Activated naive CD4-positive, alpha-beta T cell treated with anti-CD3 and anti-CD28 coated beads, Interleukin-2, amount 50 U/mL, for 16 hours (primary cell): ENCODE data around the gene TRPM1.

ENCODE experiments used
- DNase-seq: peaks from one replicate; pipeline ENCODE4 v3.0.0-alpha.2; 2020

TRPM1 gene

DNA sequence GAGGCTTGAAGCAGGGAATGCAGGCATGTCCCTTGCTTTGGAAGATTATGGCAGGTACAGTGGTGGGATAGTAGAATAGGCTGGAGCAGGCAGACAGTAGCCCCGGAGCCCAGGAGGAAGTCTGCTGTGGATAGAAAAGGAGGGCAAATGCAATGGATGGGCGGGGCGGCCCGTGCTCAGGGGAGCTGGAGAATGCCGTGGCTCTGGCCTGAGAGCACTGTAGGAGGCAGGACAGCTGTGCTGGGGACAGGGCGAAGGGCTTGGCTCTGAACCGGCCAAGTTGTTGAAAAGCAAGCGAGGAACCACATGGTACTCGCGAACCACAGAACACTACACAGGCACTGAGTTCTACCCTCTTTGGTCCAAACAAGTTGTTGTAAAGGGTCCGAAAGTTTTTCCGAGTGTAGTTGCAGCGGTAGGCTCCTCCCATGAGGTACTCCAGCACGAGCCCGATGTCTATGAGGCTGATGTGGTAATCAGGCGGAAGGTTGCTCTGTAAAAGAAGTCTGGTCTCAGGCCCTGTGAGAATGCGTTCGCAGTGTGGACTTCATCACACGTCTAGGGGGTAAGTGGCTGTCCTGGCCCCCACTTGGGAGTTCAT lies 54.7 kb downstream of the TRPM1 start:
- DNase-seq, result no peak

DNA sequence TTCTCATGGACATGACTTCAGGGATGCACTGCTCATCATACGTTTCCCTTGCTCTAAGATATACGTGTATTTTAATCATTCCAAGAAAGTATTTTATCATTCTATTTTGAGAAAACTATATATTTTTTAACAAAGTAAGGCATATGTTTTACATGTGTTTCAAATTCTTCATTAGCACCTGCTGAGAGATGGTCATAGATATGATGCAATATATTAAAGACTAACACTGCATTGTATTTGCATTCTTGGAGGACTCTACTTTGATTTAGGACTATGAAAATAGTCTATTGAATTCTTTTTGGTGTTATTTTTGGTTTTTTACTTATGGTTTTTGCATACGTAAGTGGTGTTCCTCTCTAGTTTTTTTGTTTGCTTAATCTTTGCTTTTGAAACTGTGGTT lies 55.9 kb downstream of the TRPM1 start:
- DNase-seq, result no peak

DNA sequence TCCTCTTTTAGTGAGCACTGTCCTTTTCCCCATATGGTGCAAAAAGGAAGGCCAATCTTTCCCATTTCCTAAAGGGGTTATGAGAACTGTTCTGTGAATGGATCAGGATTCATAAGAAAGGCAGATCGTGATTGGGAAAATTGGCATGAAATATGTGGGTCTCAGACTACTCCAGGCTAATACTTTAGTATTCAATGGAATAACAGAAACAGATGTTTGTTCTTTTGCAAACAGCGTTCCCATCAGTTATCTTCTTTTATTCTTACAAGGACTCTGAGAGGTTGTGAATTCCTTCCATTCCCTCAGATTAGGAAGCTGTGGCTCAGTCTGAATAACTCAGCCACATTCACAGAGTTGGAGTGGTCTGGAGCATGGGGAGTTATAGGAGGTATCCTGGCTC lies 58.8 kb downstream of the TRPM1 start:
- no peak for DNase-seq

DNA sequence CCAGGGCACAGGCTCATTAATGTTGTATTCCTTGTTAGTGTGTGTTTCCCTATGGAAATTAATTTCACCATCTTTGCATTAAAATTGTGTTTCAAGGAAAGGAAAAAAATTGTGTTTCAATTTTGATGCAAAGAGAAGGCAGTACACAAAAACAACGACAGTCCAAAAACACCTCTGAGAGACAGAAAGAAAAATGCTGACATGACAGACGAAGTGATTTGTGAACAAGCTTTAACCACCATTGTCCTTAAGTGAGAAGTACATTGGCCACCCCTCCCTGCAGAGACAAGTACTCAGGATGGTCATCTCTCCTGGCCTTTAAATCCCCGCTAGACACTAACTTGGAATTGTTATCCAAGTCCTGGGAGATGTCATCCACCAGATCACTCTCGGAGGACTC lies 59.9 kb downstream of the TRPM1 start:
- DNase-seq, result no peak

DNA sequence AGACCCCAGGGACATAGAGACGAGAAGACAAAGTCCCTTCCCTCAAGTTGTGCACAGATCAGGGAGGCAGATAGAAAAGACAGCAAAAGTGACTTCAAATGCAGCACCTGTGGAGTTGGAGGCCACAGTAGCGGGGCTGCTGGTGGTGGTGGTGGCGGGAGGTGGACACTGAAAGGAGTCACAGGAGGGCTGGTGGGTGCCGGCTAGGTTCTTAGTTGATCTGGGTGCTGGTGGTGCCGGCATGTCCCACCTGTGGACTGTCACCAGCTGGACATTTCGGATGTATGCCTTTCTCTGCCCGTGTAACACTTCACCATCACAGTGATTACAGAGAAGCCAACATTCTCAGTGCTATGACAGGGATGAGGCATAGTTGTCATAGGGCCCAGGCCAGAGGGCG lies 60.9 kb downstream of the TRPM1 start:
- DNase-seq, result no peak

DNA sequence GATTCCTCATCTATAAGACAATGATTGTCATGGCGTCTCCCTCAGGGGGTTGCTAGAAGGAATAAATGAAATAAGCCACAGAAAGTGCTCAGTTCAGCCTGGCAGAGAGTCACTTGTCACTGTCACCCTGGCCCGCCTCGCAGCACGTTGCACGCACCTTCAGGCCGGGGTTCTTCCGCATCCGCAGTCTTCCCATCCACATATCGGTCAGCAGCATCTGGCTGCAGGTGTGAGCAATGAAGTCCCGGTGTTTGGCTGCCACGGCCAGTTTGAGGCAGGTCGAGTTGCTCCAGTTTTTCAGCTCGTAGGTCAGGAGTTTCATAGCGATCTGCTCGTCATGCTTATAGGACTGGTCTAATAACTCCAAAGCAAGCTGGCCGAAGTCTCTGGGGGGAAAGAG lies 61.6 kb downstream of the TRPM1 start:
- no peak for DNase-seq

DNA sequence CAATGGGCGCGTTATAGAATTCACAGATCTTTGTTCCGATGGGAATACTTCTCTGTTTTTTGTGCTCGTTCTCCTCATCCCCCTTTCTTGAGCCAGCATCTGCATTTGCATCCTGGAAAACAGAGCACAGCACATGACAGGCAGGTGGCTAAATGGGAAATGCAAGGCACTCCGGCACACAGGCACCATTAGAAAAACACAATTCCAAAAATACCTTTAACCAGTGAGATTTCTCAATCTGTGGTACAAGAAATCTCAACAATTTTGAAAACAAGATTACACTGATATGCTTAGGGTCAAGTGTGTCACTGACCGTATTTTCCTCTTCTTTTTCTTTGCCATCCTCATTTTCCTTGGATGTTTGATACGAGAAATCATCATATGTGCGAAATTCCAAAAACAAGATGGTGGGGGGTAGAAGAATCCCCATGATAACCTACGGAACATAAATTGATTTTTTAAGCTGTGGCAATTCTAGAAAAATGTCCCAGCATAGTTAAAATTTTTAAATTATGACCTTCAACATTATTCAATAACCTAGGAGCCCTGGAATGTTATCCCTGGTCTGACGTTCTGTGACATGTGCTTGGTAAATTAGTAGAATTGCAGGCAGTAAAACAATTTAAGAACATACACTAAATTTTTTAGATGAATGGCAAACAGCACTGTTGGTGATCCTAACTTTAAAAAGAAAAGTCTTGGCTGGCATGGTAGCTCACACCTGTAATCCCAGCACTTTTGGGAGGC lies 63.6 kb downstream of the TRPM1 start:
- no peak for DNase-seq

DNA sequence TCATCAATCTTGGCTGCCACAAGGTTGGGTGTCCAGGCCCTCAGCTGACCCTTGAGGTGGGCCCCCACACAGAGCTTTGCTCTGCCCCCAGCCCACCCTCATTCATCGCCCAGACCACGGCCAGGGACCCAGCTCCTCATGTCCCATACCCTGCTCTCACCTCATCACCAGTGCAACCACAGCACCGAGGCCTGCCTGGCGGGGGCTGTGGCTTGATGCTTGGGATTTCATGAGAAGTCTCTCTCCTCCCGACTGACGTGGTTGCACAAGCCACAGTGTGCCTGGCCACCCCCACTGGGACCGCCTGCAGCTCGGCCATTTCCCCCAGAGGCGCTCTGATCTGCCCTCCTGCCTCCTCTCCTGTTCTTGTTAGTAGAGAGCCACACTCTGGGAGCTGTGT lies 64.7 kb downstream of the TRPM1 start:
- no peak for DNase-seq

DNA sequence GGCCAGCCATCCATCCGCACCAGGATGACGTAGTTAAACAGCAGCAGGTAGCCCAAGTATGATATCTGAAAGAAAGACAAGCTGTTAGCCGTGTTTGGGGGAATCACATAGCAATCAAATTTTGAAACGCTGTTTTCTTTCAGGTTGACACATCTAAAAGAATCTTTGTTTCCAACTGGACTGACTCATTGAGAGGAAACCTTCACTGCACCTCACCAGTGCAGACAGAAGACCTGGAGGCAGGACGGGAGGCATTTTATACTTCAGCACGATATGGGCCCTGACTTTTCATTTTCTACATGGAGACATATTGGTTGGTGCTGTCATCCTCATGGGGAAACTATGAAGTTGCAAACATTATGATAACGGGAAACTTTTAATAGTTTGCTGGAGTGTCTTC lies 65.9 kb downstream of the TRPM1 start:
- DNase-seq, result no peak

DNA sequence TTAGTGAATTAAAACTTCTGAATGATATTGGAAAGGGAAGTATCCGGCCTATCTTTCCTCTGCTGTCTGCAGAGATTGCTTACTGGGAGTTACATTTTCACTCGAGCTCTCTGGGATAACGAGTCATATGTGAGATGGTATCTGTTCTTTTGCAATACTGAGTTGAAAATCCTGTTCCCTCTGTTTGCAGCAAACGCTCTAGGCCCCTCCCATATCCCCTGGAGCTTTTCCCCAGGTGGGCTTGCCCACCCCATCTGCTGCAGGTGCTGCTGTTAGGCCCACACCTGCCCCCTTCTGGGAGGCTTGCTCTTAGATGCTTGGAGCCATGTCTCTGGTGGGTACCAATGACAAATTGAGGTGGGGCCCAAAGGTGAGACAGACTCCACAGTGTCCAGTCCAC lies 67.4 kb downstream of the TRPM1 start:
- DNase-seq, result no peak

DNA sequence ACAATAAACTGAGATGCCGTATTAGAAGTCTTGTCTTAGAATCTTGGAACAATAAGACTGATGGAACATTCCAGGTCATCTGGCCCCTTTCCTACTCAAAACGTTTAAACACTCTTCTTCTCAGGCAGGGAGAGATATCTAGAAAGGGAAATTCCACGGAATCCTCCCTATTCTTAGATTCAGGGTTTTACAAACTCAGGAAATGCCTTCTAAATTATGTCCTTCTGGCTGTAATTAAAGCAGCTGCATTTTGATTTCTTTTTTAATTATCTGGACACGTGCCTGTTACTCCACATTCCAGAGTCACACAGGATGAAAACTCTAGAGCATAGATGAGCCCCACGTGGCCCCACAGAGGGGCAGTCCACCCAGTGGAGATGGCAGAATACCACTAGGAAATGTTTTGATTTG lies 68.6 kb downstream of the TRPM1 start:
- DNase-seq, result no peak

DNA sequence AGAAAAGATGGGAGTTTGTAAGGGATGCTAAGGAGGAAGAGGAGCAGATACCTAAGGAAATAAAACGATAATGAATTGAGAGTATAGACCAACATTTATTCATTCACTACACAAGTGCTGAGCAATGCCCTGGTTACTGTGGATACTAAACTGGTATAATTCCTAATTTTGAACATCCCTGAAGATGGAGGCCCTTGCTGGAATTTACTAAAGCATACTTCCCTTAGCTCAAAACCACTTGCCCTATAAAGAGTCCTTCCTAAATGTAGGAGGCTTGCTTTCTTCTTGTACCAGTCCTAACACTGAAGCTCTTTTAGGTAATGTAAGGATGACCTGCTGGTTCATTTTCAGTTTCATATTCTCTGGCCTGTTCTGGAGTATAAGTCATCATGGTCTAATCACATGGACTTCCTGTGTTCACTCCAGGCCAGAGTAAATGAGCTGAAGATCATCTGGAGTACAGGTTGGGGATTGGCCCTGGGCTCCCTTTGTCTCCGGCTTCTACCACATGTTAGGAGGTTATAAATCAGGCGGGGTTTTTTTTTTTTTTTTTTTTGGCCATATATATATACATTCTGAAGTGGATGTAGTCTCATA lies 70.0 kb downstream of the TRPM1 start:
- no peak for DNase-seq

DNA sequence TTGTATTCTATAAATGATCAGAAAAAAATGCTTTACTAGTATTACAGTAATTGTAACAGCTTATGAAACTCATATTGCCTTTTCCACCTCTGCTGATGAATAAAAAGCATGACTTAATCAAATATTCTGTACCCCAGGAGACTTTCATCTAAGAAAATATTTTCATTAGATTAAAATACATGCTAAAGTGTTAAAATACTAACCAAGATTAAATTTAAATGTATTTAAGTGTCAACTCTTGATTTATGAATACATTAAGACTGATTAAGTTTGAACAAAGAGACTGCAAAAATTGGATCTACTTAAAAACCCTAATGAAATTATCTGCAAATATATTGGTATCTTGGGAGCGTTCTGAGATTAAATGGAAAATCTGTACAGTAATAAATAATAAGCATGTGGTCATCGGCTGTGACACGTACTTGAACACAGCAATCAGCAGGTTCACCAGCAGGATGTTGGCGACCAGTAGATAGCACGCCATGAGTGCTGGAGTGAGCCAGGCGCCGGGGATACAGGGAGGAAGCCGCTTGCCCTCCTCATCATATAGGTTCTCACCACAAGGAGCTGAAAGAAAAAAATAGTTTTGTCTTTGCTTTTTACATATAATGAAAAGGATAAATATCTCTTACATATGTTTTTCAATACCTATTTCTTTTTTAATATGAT lies 73.5 kb downstream of the TRPM1 start:
- no peak for DNase-seq

DNA sequence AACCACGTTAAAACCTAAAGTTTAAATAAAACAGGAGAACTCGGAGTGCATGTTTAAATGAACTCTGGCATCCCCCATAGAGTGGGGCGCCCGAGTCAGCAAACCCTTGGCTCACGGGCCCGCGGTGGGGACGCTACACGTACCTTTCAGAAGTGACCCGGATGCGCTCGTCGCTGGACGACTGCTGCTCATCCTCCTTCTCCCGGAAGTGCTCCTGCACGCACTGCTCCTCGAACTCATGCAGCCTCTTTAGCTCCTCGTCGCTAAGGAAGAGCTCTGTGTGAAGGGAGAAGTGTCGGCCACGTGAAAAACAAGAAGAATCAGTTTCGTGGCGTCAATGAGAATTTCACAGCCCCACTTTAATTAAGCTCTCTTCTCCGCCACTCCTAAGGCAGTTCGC lies 75.5 kb downstream of the TRPM1 start:
- DNase-seq, result no peak

DNA sequence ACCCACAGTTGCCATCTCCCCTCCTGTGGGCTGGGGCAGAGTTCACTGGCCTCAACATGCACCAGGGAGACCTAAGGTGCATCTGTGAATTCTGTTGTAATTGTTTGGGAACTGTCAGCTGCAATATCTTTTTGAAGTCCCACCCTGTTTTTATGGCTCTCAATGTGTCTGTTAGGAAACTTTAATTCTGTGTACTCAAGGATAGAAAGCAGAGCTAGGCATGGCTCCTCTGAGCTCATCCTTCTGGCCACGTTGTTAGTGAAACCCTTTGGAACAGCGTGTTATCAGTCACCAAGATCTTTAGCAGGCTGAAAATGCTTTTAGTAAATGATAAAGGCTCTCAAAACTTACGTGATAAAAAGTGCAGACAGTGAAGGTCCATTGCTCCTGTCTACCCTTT lies 76.5 kb downstream of the TRPM1 start:
- DNase-seq, result no peak

DNA sequence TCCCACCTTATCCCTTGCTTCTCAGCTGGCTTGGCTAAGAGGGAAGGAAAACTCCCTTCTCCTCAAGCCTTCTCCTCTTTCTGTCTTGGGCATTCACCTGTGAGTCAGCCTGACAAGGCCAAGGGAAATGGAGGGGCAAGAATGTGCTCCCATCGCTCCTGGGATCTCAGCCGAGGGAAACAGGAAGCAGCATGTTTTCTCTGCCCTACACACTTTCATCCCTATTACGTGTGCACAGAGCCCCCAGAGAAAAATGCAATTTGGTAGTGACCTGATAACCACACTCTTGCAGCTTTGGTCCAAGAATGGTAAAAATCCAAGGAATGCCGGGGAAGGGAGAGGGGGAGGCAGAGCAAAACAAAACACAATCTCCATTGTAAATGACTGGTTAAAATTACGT lies 77.2 kb downstream of the TRPM1 start:
- DNase-seq, result no peak

DNA sequence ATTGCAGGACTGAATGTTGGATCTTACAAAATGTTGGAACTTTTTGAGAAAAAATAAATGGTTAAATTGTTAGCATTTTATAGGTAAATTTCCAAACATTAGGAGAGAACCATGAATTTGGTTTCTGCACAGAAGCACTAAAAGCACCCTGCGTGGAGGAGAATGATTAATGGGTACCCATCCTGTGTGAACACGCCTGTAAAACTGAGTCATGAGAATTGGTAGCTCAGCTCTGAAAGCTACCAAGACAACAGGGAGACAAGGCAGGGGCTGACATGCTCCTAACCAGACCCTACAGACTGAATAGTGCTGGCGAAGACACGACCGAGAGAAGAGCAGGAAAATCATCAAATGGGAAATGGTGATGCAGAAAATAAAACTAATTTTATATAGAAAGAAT lies 77.7 kb downstream of the TRPM1 start:
- no peak for DNase-seq

DNA sequence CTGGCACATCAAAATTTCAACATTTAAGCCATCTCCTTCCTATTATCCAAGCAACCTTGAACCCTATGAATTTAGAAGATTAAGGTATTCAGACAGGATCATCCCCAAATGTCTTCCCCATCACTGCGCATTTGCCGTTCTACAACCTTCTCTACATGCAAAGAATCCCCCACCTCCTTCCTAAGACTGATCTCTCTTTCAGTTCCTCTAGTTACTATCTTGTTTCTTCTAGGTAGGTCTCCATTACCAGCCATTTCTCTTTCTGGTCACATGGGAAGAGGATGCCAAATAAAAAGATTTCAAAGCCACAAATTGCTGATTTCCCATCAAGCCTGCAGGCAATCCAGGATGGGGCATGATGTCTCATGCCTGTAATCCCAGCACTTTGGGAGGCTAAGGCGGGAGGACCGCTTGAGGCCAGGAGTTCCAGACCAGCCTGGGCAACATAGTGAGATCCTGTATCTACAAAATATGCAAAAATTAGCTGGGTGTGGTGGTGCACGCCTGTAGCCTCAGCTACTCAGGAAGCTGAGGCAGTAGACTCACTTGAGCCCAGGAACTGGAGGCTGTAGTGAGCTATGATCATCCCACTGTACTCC lies 80.4 kb downstream of the TRPM1 start:
- DNase-seq, result no peak

DNA sequence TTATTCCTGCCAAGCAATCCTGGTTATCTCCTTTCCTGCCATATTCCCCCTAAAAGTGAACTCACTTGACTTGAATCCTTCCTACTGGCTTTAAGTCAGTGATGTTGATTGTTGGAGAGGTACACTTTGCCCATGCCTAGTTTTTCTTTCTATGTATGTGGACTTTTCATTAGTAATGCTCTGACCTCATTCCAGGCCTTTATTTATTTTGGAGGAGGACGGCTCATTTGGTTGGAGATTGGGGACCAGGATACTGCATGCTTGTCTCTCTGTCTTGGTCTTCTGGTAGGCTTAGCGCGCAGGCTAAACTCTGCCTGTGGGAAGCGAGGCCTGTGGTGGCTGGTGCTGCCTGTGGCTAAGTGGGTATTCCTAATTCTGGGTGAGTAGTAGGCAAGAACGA lies 81.0 kb downstream of the TRPM1 start:
- no peak for DNase-seq

DNA sequence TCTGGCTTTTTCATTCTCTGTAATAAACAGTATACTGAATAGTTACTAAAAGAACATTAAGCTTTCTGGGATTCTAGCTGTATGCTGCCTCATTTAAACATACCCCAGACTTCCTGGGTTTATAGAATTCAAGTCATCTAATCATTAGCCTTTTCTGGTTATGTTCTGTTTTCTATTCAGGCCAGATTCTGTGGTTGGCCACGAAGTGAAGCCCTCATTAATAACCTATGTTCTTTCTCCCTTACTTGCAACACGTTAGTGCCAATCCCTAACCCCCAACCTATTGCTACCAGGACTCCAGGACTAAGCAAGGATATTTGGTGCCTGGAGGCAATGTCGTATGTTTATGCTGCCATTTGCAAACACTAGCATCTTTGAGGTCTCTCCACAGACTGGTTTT lies 81.5 kb downstream of the TRPM1 start:
- no peak for DNase-seq

DNA sequence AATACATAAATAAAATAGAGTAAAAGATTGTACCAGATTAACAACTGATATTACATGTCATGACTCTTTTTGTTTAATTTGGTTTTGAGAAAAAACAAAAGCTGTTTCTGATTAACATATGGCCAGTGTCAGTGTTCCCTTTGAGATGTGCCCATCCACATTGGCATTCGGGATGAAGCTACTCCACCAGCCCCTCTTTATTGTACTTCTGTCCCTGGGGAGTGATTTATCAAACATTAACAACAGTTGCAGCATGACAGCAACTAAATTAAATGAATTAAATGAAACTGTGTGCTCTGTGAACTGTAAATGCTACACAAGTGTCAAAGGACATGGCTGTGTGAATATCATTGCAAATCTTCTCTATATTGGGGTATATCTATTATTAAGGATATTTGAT lies 84.2 kb downstream of the TRPM1 start:
- DNase-seq, result no peak

DNA sequence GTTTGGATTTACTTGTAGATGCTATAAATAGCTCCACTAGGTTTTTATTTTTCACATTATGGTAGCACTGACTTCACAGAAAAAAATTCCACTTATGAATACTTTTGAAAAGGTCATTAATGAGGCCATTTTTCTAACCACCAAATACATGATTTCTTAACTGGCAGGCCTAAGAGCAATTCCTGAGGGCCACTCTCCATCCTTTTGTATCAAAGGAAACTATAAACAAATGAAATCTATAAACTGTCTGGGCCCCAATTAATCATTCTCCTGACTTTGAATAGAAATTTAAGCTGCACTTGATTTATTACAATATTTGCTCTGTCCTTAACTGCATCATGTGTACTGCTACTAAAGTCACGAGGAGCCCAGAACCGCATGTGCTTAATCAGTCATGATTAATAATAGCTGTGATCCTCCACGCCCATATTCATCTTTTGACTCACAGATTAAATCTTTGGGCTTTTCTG lies 85.0 kb downstream of the TRPM1 start:
- no peak for DNase-seq

DNA sequence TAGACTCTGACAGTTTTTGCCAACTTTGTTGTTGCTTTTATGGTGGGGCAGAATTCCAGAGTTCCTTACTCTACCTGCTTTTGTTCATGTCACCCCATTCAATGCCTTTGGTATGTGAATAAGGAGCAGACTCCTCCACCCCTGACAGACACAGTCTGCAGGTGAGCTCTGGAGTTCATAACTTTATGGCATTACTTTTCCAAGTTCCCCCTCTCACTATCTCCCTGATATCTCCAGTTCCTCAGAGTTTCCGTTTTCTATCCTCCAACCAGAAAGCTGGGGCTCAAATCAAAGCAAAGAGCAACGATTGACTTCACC lies 87.0 kb downstream of the TRPM1 start:
- no peak for DNase-seq
